ENCODE measurements around the gene ATAD3C.

- TF ChIP-seq CTCF (IDR thresholded peaks at IDR 0.05; ENCODE audit: extremely low read depth in 1 of 2, insufficient read depth in 1 of 2, low read depth in 1 of 2, low read length in 2 of 2) (no peak), MYC (IDR thresholded peaks at IDR 0.05; ENCODE audit: low read depth, low read length) (no peak), POLR2A (IDR thresholded peaks at IDR 0.05; ENCODE audit: low read depth, low read length) (no peak), JUN (IDR thresholded peaks at IDR 0.05; ENCODE audit: borderline replicate concordance, insufficient read depth, insufficient read length, low read depth) (no peak), MAX (IDR thresholded peaks at IDR 0.05; ENCODE audit: insufficient read depth, insufficient read length) (no peak)
These were observed 48.0 kb upstream of the ATAD3C start for GRCh38 chr1:1401457-1402010.

Data from endothelial cell of umbilical vein (primary cell).